ENCODE results near the gene UQCC2. TPM values are rescaled to one million over a fixed set of nuclear protein-coding genes. Genes with fewer than 3 reads are reported as not detected.

The UQCC2 gene
- polyA plus RNA-seq, 1 donor from 2014 or later = 45.2 TPM

Other genes starting within 250 kb of the UQCC2 start
- gene BAK1, start 131.4 kb downstream of the UQCC2 start, polyA plus RNA-seq = 40.6 TPM
- gene ITPR3, start 90.4 kb downstream of the UQCC2 start, polyA plus RNA-seq = 6.7 TPM
- gene IP6K3, start 35.2 kb upstream of the UQCC2 start, polyA plus RNA-seq = not detected
- gene LEMD2, start 77.4 kb upstream of the UQCC2 start, polyA plus RNA-seq = 37.7 TPM
- gene MLN, start 92.3 kb upstream of the UQCC2 start, polyA plus RNA-seq = not detected

All from IgD-negative memory B cell (primary cell).